Gastrocnemius medialis (tissue), 4 donors: ENCODE measurements around the gene NEK9. TPM values are rescaled to one million over a fixed set of nuclear protein-coding genes. Genes with fewer than 3 reads are reported as not detected.

ENCODE experiments used
- ATAC-seq, 2 donors: fragments of 150-250 bp; one replicate each; pipeline ENCODE4 v1.9.1; 2016
- DNase-seq, 2 donors: peaks; one replicate each; pipeline ENCODE4 v3.0.0-alpha.2; 2019
- H3K27ac ChIP-seq, 4 donors: fragments of 200-600 bp; sonication (generic); 1 replicate in 1 of 4; 2 replicates in 3 of 4; pipeline ENCODE4 v1.5.1; 2016 to 2018; ENCODE audit warnings: mild to moderate bottlenecking in 2 of 4, moderate library complexity in 1 of 4
- H3K27me3 ChIP-seq, 3 donors: fragments of 200-600 bp; sonication (generic) in 2 of 3; 1 replicate in 1 of 3; 2 replicates in 2 of 3; pipeline versions ENCODE4 v1.5.1 to v1.6.0; 2016 to 2019; ENCODE audit warnings: mild to moderate bottlenecking in 1 of 3, moderate library complexity in 1 of 3
- H3K36me3 ChIP-seq, 2 donors: fragments of 200-600 bp; sonication (generic) in 1 of 2; one replicate each; pipeline ENCODE4 v1.5.1; 2017 to 2018
- H3K4me1 ChIP-seq, 2 donors: fragments of 200-600 bp; sonication (generic) in 1 of 2; one replicate each; pipeline ENCODE4 v1.5.1; 2016 to 2017; ENCODE audit warnings: mild to moderate bottlenecking in 2 of 2
- H3K4me3 ChIP-seq, 4 donors: fragments of 200-600 bp; sonication (generic) in 3 of 4; 1 replicate in 1 of 4; 2 replicates in 3 of 4; pipeline ENCODE4 v1.5.1; 2016 to 2019; ENCODE audit warnings: mild to moderate bottlenecking in 2 of 4
- H3K9me3 ChIP-seq, 3 donors: fragments of 200-600 bp; sonication (generic) in 2 of 3; 1 replicate in 1 of 3; 2 replicates in 2 of 3; pipeline ENCODE4 v1.5.1; 2016 to 2019
- POLR2A ChIP-seq, 2 donors: fragments of 450-650 bp; IDR thresholded peaks; one replicate each; pipeline ENCODE4 v1.6.1; 2017; ENCODE audit warnings: antibody characterized with exemption in 2 of 2, mild to moderate bottlenecking in 2 of 2, moderate library complexity in 2 of 2
- in situ Hi-C, 4 donors: fragments of 200-750 bp; cut with MboI; loops; one replicate each; pipeline versions ENCODE4 v1.15.0 to v1.8.0; 2017; ENCODE audit warnings: low sequenced_read_pairs in 4 of 4
- intact Hi-C: fragments of 100-400 bp; cut with DNase I; formaldehyde crosslinking; loops from one replicate; pipeline ENCODE4 v1.15.1; 2023; ENCODE audit warnings: low total_unique reads
- total RNA-seq, 4 donors: library from RNA; depleted of rRNA; stranded (reverse); fragments of >200 nt; gene quantifications; one replicate each; pipeline versions ENCODE4 v1.1.0 to v1.2.3, GENCODE V29; 2016
- TF ChIP-seq, protein P1 (sequence below), 5 experiments: fragments of 450-650 bp in 3 of 5; fragments of 200-600 bp in 2 of 5; sonication (generic) in 2 of 5; IDR thresholded peaks in 4 of 5; conservative IDR thresholded peaks in 1 of 5; 1 replicate in 4 of 5; 2 replicates in 1 of 5; pipeline ENCODE4 v1.5.1; 2016 to 2019; ENCODE audit warnings: antibody characterized with exemption in 5 of 5, mild to moderate bottlenecking in 3 of 5, moderate library complexity in 3 of 5

Gene NEK9
- total RNA-seq, 4 donors from 2014 or later: 36.3 to 93.2 (median 42.6) TPM

DNA sequence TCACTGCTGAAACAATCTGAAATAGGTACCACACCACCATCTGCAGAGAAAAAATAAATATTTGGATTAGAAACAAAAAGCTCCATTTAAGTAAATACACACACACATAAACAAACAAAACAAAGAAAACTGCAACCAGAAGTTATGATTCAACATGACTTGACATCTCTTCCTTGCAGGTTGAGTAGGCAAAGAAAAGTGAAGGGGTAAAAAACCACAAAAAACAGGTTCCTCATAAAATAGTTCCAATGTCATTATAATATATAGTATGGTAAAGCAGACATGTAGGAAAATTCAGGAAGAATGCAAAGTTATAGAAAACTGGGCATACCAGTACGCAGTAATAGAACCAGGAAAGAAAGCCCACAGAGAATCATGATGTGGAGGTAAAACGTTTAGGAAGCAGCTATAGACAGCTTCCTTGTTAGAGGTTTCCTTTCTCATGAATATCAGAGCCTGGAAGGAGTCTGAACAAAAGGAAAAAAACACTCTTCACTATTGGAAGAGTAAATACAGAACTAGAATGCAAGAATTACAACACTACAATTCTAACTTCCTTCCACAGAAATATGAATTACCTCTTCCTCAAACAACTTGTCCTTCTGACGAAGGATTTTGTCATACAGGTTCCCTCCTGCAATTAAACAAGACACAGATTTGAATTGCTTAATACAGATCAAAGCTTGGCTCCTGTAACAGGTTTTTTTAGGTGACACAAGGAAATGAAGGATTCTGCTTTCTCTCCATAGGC is 6.1 kb downstream of the NEK9 start:
- intact Hi-C loops: no loop called here
- no peaks in the 10 kb centered on the region for H3K9me3 ChIP-seq
- in situ Hi-C loops: loop anchor here in 1 of 4 donors (10.0 kb wide), 1 partner anchor 374 kb away; no protein-coding TSS in a partner anchor
- no peak overlapping the region for H3K4me3 ChIP-seq
- H3K27me3 ChIP-seq: no peaks in the 10 kb centered on the region
- no peak overlapping the region for H3K27ac ChIP-seq
- peaks cover 0 to 67% of the 10 kb centered on the region in 2 donors for H3K36me3 ChIP-seq
- peaks cover 14 to 19% of the 10 kb centered on the region in 2 donors for H3K4me1 ChIP-seq
- ATAC-seq (no peak), DNase-seq (no peak)
- no peak for TF ChIP-seq POLR2A (IDR thresholded peaks at IDR 0.05)
- TF ChIP-seq, protein P1, sequence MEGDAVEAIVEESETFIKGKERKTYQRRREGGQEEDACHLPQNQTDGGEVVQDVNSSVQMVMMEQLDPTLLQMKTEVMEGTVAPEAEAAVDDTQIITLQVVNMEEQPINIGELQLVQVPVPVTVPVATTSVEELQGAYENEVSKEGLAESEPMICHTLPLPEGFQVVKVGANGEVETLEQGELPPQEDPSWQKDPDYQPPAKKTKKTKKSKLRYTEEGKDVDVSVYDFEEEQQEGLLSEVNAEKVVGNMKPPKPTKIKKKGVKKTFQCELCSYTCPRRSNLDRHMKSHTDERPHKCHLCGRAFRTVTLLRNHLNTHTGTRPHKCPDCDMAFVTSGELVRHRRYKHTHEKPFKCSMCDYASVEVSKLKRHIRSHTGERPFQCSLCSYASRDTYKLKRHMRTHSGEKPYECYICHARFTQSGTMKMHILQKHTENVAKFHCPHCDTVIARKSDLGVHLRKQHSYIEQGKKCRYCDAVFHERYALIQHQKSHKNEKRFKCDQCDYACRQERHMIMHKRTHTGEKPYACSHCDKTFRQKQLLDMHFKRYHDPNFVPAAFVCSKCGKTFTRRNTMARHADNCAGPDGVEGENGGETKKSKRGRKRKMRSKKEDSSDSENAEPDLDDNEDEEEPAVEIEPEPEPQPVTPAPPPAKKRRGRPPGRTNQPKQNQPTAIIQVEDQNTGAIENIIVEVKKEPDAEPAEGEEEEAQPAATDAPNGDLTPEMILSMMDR (IDR thresholded peaks at IDR 0.05 in 4 of 5, conservative IDR thresholded peaks at IDR 0.05 in 1 of 5): no peak

DNA sequence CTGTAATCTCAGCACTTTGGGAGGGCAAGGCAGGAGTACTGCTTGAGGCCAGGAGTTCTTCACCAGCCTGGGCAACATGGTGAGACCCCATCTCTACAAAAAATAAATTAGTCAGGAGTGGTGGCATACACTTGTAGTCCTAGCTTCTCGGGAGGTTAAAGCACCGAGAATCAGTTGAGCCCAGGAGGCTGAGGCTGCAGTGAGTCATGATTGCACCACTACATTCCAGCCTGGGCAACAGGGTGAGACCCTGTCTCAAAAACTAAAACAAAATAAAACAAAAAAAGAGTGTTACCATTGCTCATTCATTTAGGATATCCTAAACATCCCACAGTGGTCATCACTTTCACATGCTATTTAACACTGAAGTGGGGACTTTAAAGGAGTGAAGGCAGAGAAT is 7.8 kb downstream of the NEK9 start:
- TF ChIP-seq POLR2A (IDR thresholded peaks at IDR 0.05): no peak
- TF ChIP-seq, protein P1 (IDR thresholded peaks at IDR 0.05 in 4 of 5, conservative IDR thresholded peaks at IDR 0.05 in 1 of 5): no peak
- Histone ChIP-seq H3K27me3 (no peaks in the 10 kb centered on the region), H3K27ac (no peak overlapping the region), H3K4me3 (no peak overlapping the region), H3K4me1 (peaks cover 0 to 4% of the 10 kb centered on the region in 2 donors), H3K36me3 (peaks cover 0 to 84% of the 10 kb centered on the region in 2 donors), H3K9me3 (no peaks in the 10 kb centered on the region)
- ATAC-seq (no peak), DNase-seq (no peak)
- in situ Hi-C loops (no loop called here), intact Hi-C loops (loop anchor here (2.0 kb wide), 1 partner anchor 78 kb away; no protein-coding TSS in a partner anchor)

DNA sequence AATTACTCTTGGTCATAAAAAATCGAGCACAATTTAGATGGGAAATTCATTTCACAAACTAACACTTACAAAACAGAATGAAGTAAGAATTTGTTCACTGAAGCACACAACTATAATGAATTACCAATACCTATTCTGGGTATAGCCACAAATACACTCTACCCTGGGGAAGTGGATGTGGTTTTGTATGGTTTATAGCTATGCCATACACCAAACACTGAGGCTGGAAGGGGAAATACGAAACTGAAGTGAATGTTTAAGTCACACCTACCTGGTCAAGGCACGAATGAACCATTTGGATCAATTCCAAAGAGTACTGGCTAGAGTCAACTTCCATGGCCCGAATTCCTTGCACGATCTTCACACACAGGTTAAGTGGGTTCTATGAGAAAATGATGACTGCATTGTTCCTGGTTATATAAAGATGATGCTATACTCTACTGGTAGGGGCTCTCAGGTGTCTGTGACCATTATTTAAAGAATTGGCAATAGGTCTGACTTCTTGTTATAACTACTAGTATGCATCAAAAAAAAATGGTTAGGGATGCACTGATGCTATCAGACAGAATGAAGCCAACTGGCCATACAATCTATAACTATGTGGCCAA is 12.8 kb downstream of the NEK9 start:
- Histone ChIP-seq H3K27ac (no peak overlapping the region), H3K27me3 (no peaks in the 10 kb centered on the region), H3K9me3 (no peaks in the 10 kb centered on the region), H3K4me3 (no peak overlapping the region), H3K4me1 (no peaks in the 10 kb centered on the region), H3K36me3 (peaks cover 2 to 100% of the 10 kb centered on the region in 2 donors)
- in situ Hi-C loops: no loop called here
- intact Hi-C loops: no loop called here
- TF ChIP-seq, protein P1 (IDR thresholded peaks at IDR 0.05 in 4 of 5, conservative IDR thresholded peaks at IDR 0.05 in 1 of 5): no peak
- DNase-seq (no peak), ATAC-seq (no peak)

DNA sequence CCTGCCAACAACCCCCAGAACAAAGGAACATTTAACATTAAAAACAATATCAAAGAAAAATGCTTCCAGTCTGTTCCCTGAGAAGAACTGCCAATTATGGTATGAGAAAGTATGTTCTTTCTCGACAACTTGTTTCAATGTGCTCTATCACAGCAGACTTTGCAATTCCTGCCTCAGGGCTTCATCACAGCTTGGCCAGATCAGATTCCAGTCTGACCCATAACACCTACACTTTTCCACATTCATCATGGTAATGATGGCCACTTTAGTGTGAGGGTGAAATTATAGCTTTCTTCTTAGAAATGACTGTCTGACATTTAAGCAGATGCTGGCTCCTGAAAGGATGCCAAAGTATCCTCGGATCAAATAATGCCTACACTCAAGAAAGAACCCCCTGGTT is 17.0 kb downstream of the NEK9 start:
- in situ Hi-C loops: no loop called here
- H3K4me3 ChIP-seq: no peak overlapping the region
- H3K27ac ChIP-seq: no peak overlapping the region
- no peaks in the 10 kb centered on the region for H3K4me1 ChIP-seq
- H3K27me3 ChIP-seq: no peaks in the 10 kb centered on the region
- TF ChIP-seq POLR2A (IDR thresholded peaks at IDR 0.05): no peak
- TF ChIP-seq, protein P1 (IDR thresholded peaks at IDR 0.05 in 4 of 5, conservative IDR thresholded peaks at IDR 0.05 in 1 of 5): no peak
- H3K9me3 ChIP-seq: no peaks in the 10 kb centered on the region
- intact Hi-C loops: no loop called here
- no peak for DNase-seq
- peaks cover 2 to 100% of the 10 kb centered on the region in 2 donors for H3K36me3 ChIP-seq
- no peak for ATAC-seq
